Stimulated activated CD4-positive, alpha-beta T cell treated with anti-CD3 and anti-CD28 coated beads, Interleukin-4, amount 100 ng/mL, for 1 hour (primary cell): ENCODE data around the gene RSAD2.
"Not testable (repeated sequence)": the region's sequence is repeated elsewhere in the genome, so short reads cannot be mapped to it uniquely, and the experiment has no call there.

Source experiments
- DNase-seq: peaks from one replicate; pipeline ENCODE4 v3.0.0-alpha.2; 2020

Gene RSAD2

DNA sequence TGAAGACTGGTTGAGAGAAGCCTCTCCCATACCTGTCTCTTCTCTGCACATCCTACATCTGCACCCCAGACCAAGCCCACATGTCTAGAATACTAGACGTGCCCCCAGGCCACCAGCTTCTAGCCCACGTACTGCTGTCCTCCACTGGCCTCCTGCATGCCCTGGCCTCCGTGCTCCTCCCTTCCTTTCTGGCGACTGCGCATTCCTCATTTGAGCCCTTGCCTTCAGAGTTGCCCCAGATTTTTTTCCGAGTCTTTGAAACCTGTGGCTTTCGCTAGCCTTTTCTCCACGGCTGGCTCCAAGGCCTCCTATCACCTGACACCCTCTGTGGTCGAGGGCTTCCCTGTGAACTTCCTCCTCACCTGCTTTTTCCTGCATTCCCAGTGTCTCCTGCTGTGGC is 50.9 kb downstream of the RSAD2 start:
- no peak for DNase-seq

DNA sequence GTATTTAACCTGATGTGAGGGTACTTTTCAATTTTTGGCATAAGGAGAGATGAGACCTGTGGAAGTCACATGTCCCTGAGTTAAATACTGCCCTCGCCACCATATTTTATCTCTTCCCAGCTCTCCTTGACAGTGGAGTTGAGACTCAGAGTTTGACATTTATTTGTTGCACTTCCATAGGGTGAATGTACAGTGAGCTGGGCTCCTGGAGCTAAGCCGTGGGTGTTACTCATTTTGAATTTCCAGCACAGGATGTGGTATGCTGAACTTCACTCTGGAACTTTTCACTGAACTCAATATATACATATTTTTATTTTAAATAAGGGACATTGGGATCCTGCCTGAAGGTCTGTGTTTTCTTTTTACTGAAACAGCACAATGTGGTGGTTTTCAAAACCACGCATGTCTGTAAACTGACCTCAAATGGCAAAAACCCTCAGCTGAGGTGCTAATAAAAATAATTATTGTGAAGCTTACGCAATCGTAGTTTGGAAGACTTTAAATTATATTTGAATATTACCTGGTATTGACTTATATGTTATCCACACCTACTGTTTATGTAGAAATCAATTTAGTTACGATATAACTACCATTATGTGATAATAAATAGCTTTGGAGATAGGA is 51.7 kb downstream of the RSAD2 start:
- DNase-seq, result no peak

DNA sequence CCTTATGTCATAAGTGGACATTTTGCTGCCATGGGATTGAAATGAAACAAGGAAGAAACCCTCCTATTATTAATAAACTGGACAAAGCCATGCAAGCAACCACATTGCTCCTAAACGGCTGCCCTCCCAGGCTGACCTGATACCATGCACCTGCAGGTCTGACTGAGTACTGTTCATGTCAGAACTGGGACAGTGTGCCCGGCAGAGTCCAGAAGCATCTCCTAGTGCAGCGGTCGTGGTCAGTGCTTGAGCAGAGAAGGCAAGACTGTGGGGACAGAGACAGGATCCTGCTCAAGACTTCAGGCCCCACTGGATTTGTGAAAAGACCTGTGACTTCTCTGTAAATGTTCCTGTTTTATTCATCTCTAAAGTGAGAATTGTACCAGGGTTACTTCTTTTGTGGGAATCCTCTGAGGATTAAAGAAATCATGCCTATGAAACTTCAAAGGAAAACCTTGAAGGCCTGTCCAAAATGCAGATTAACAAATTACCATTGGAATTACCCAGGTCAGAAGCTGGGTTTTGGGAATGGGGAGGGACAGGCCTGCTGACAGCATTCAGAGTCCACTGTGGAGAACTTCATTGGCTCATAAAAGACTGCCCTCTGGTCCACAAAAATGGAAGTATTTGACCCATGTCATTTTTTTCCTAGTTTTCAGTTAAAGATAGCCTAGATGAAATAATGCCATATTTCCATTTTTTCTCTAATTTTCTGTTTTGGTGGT is 53.5 kb downstream of the RSAD2 start:
- no peak for DNase-seq

DNA sequence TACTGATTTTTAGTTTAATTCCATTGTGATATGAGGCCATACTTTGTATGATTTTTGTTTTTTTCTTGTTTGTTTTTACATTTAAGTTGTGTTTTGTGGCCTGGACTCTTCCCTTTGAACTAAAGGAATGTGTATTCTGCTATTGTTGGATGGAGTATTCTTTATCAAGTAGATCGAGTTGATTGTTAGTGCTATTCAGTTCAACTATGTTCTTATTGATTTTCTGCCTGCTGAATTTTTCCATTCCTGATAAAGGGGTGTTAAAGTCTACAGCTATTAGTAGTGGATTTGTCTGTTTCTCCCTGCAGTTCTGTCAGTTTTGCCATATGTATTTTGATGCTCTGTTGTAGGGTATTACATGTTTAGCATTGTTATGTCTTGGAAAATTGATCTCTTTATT is 54.2 kb downstream of the RSAD2 start:
- DNase-seq, result no peak

DNA sequence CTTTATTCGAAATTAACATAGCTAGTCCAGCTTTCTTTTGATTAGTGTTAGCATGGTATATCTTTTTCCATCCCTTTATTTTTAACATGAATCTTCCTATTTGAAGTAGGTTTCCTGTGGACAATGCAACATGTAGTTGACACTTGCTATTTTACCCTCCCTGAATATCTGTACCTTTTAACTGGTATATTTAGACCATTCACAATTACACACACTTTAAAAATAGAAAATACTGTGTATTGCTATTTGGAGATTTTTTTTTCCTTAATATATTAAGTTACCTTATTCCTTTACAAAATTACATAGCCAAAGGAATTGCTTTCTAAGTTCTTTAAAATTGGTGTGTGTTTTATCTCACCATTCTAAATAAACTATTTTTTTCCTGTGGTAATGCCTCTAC is 54.6 kb downstream of the RSAD2 start:
- DNase-seq, result no peak

DNA sequence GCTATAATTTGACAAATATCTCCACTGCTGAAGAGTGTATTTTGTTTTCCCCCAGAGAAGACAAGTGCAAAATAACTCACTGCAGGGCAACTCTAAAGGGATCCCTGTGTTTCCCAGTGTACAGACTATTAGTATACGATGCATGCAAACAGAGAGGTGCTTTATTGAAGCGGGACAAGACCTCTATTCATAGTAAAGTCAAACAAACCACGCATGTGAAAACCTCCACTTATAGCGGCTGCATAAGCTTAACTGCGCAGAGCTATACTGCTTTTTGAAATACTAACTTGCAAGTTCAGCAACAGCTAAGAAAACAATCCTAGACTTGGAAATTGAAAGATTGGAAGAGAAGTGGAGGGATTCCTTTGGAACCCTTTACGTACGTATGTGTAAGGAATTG is 55.3 kb downstream of the RSAD2 start:
- DNase-seq, result no peak

DNA sequence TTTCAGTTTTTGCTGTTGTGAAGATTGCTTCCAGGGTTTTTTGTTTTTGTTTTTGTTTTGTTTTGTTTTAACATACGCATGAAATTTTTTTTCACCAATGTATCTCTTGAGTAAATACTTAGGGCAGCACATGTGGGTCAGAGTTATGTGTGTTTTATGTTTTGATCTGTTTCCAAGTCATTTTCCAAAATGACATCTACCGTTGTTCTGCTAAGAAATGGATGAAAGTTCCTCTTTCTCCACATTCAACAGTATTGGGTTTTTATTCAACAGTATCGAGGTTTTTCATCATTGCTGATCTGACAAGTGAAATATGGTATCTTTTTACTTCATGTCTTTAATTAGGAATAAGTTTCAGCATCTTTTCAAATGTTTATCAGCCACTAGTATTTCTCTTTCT is 56.3 kb downstream of the RSAD2 start:
- no peak for DNase-seq

DNA sequence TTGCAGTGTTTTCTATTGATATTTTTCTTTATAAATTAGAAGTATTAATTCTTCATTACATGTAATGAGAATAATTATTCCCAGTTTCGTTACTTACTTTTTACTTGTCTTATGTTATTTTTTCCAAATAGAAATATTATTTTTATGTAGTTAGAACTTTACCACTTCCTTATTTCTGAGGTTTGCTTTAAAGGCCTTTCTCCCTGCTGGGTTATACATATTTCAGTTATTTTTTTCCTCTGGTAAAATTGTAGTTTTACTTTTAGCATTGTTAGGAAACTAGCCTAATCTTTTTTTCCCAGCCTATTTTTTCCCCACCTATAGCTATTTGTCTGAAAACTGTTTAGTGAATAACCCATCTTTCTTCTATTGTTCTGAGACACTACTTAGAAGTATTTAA is 56.8 kb downstream of the RSAD2 start:
- no peak for DNase-seq

DNA sequence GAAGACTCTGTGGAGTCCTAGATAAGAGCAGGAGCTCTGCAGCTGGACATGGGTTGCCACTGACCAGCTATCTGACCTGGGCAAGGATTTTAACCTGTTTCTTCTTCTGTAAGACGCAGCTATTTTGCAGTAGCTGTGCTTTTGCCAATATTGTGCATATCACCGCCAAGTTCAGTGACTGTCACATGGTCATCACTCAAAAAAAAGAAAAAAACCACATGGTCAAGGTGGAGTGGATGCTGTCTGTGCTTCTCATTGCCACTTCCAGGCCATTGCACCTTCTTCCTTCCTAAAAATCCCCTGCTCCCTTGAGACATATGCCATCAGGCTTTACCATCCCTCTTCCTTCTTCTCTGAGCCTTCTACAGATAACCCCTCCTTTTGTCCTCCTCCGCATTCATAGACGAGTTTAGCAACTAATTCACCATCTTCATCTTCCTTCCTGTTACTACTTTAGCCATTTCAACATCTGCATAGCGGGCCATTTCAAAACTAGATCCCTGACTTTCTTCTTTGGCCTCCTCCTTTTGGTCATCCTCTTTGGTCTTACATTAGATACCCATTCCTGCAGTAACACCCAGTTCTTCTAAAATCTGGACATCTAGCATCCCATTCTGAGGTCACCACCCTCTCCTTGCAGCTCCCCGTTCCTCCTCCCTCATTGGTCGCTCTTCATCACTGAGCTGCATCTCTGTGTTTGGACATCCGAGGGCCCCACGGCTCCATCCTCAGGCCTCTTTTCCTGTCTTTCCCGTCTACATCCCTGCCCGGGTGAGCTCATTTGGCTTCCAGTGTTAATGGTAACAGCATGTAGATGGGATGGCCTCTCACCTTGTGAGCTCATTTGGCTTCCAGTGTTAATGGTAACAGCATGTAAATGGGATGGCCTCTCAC is 57.4 kb downstream of the RSAD2 start:
- no peak for DNase-seq

DNA sequence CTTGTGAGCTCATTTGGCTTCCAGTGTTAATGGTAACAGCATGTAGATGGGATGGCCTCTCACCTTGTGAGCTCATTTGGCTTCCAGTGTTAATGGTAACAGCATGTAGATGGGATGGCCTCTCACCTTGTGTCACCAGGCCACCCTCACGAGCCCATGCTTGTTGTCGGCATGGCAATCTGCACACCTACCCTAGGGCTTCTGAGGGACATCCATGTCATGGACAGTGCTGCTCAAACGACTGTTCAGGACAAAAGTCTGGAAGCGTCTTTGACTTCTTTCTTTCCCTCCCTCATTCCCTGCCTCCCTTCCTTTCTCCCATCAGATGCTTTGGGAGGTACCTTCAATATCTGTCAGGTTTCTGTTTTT is 58.1 kb downstream of the RSAD2 start:
- DNase-seq, result not testable (repeated sequence)

DNA sequence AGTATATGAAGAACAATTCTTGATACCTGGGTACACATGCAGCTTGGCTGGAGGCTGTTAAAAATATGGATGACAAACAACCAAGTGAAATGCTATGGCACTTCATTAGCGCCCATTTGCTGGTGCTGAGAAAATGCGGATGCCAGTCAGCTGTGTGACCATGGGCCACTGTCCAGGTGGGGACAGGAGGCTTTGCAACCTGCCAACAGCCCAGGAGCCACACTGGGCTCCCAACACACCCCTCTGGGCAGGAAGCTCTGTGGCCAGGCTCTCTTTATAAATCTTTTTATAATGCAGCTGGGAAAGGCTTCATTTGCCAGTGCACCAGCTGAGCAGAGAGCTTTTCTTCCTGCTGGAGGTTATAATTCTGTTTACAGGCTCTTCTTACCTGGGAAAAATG is 59.6 kb downstream of the RSAD2 start:
- DNase-seq, result no peak

DNA sequence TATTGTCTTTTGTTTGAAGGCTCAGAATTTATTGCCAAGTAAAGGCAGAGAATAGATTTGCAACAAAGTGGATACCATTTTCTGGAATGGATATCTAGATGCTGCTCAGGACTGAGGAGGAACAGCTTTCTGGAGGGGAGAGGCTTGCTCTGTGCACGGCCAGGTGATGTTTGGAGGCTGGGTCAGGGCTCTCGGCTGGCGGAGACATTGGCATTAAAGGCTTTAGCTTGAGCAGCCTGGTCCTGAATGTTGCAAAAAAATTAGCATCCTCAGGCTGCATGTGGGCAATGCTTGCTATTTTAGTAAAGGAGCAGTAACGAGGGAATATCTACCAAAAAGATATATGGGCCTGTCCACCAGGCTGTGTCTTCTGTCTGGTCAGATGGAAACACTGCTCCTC is 60.0 kb downstream of the RSAD2 start:
- no peak for DNase-seq

DNA sequence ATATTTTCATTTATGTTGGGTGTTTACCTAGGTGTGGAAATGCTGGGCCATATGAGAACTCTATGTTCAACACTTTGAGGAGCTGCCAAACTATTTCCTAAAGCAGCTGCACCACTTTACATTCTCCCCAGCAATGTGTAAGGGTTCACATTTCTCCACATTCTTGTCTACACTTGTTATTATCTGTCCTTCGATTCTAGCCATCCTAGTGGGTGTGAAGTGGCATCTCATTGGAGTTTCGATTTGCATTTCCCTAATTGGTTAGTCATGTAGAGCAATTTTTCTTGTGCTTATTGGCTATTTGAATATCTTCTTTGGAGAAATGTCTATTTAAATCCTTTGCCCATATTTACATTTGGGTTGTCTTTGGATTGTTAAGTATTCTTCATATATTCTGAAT is 61.5 kb downstream of the RSAD2 start:
- DNase-seq, result no peak

DNA sequence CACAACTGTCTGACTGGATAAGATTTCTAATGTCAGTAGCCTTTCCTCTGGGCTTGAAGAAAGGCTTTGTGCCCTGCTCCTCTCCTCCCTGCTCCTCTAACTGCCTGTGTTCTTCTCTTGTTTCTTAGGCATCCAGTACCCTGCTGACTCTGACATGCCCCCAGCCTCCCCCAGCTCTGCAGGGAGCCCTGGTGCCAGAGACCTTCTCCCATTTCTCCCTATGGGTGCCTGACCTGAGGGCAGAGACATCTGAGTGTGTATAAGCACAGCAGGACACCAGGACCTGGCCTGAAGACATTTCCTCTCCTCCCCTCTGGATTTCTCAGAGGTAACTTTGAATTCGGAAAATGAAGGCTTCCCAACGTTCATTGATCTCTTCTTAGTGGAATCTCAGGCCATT is 63.2 kb downstream of the RSAD2 start:
- no peak for DNase-seq

DNA sequence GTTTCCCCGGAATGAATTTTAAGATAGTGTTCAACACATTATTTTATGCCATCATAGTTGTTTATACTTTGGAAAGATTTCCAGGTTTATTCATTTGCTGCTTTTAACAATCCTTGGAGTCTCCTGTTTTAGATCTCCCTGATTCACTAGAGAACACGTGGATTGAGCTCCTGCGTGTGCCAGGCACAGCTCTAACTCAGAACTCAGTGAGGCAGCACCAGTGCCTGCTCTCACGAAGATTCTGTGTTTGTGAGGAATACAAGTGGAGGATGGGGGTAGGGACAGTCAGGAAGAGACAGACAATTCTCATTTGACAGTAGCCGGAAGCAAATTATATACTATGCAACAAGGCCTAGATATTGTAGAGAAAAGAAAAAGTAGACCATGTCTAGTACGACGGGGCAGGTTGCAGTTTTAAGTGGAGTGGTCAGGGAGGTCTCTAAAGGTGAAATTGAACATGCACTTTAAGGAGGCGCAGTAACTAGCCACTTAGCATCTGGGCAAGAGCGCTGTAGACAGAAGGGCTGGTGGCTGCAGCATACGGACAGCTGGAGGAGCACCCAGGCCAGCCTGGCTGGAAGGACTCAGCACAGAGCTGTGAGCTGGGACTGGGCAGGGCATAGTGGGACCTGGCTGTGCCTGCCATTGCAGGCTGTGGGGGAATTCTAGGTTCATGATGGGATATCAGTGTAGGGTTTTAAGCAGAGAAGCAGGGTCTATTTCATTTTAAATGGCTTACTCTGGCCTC is 63.9 kb downstream of the RSAD2 start:
- DNase-seq, result no peak

DNA sequence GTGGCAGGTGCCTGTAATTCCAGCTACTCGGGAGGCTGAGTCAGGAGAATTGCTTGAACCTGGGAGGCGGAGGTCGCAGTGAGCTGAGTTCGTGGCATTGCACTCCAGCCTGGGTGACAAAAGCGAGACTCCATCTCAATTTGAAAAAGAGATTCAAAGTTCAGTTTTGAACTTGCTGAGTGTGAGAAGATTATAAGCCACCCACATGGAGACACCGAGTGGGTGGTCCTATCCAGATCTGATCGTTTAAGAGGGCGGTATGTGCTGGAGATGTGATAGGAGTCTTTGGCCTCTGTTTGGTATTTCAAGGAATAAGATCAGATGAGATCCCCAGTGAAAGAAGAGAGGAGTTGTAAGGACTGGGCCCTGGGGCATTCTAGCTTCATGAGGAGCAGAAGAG is 65.3 kb downstream of the RSAD2 start:
- no peak for DNase-seq

DNA sequence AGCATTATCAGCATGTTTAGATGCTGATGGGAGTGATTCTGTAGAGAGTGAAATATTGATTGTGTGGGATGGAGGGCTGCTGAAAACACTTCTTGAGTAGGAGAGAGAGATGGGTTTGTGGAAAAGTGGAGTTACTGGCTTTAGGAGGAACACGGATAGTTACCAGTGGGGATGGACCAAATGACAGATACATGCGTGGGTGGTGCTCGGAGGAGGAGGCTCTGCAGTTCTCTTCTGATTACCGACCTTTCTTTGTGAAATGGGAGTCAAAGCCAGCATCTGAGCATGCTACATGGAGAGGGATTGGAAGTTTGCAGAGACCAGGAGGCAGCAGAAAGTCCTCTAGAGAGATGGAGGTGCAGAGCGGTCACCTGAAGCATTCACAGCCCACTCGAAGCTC is 65.9 kb downstream of the RSAD2 start:
- no peak for DNase-seq

DNA sequence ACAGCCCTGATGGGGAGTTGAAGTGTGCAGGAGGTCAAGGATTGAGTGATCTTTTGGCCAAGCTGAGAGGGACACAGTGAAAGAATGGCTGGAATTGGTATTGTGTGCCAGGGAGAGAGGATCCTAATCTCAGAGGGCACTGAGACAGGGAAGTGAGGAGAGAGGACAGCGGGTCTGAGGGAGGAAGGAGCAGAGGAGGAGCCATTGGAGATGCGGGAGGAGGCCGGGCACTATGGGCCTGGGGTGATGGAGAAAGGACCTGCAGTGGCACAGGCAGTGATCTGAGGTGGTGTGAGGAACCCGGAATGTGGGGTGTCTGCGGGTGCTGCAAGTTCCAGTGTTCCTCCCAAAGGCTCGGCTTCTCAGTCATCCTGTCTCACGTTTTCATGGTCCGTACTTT is 66.4 kb downstream of the RSAD2 start:
- DNase-seq, result no peak

DNA sequence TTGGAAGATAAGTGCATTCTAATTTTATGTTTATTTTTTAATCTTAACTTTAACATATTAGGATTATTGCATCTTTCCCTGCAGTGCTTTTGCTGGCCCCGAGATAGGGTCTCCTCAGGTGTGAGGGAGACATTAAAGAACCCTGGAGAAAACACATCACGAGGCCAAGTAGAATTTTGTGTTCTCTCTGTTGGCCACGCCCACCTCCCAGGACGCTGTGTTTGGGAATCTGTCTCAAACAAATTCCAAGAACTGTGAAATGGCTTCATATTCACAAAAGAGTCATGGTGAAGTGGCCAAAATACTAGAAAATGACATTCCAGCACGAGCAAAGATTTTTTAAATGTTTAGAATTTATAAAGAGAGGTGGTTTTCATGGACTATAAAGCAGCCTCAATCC is 67.0 kb downstream of the RSAD2 start:
- no peak for DNase-seq

DNA sequence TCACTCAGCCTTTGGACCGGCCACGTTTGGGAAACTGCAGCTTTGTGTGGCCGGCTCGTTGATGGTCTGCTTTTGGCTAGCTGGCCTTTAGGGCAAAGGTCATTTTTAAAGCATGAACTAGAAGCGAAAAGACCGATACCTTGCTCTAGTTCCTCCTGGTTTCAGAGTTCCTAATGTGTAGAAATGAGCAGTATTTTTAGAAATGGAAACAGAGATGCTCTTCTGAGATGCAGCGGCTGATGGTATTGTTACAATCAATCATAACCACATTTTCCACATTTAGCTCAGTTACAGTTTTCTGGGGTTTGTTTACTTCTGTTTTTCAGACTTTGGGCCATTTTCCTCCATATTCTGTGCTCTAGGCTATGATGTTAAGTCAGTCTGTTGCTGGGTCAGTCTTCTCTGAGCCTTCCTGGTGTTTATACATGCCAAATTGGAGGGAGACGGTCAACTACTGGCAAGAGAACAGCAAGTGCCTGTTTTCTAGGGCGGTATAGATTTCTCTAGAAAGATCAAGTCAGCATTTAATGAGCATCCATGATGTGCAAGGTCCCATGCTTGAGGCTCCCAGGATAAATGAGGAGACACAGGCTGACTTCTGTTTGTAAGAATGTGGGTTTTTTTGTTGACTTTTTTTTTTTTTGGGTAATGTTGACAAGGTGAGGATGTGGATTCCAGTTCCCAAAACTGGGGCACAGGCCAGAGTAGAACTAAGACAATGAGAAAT is 67.7 kb downstream of the RSAD2 start:
- no peak for DNase-seq

DNA sequence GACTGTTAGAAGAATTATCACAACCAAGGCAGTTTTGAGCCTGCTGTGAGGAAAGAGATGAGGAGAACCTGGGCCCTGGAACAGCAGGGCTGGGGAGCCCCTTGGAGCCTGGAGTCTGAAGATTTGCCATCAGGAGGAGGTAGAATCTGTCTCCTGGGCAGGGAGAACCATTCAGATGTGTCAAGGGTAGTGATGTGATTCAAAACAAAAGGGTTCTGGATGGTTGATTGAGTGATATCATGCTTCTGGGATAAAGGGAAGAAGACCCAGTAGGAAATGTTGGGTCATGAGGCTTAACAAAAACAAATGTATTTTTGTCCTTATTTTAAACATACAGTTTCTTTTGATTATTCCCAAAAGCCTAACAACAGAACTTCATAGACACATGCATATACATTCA is 68.2 kb downstream of the RSAD2 start:
- no peak for DNase-seq

DNA sequence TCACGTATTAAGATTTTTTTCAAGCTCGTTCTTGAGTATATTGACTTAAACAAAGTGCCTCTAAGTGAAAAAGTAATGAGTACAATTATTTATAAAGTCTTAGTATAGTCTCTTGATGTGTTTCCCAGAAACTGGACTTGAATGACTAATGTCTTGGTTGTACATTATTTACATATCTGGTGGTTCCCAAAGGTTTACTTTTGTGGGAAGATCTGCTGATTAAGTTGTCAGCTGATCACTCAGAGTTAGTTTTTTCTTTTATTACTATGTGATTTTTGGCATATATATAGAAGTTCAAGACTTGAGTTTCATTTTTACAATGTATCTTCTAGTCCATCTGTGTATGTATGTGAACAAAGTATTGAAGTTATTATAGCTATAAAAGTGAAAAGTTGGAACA is 69.1 kb downstream of the RSAD2 start:
- no peak for DNase-seq
